Panc1 (cell line): ENCODE results near the gene MPV17. TPM values are rescaled to one million over a fixed set of nuclear protein-coding genes. Genes with fewer than 3 reads are reported as not detected.

Source experiments
- ATAC-seq: fragments of 200-7000 bp; cut with Tn5 transposase; 2 replicates; pipeline ENCODE4 v1.9.1; 2020; ENCODE audit warnings: mild to moderate bottlenecking, moderate library complexity
- BruUV-seq: library from RNA; stranded (reverse); fragments of 400-500 nt; replicated peaks from 2 replicates; lab custom pipeline; 2021; lab: Mats Ljungman, UMichigan
- CTCF ChIA-PET: fragments of 300-600 bp; sonication (Branson Sonifier 250); formaldehyde crosslinking; loops from one replicate; lab custom pipeline; 2022; ENCODE audit warnings: antibody characterized with exemption; lab: Charles Lee
- POLR2A ChIA-PET: fragments of 300-600 bp; sonication (Branson Sonifier 250); formaldehyde crosslinking; loops from one replicate; lab custom pipeline; 2022; ENCODE audit warnings: antibody characterized with exemption; lab: Charles Lee
- DNase-seq: peaks from one replicate; pipeline ENCODE4 v3.0.0-alpha.2; 2010; ENCODE audit warnings: low read depth, low spot score
- H3K27ac ChIP-seq: 2 replicates; pipeline ENCODE4 v1.5.1; 2011; ENCODE audit warnings: mild to moderate bottlenecking, low read length, inconsistent platforms
- H3K27me3 ChIP-seq: fragments of 200-500 bp; sonication (Bioruptor generic); 2 replicates; pipeline ENCODE4 v1.6.0; 2014; ENCODE audit warnings: low read length, inconsistent platforms; ENCODE audit not compliant: control insufficient read depth, insufficient read depth
- H3K36me3 ChIP-seq: fragments of 200-500 bp; sonication (Bioruptor generic); 2 replicates; pipeline ENCODE4 v1.5.1; 2014; ENCODE audit warnings: inconsistent platforms, mild to moderate bottlenecking, low read length, moderate library complexity; ENCODE audit not compliant: control insufficient read depth, insufficient read depth
- H3K4me1 ChIP-seq: 2 replicates; pipeline ENCODE4 v1.5.1; 2011; ENCODE audit warnings: inconsistent platforms, mild to moderate bottlenecking, low read length, moderate library complexity; ENCODE audit not compliant: control insufficient read depth, insufficient read depth
- H3K4me3 ChIP-seq, 2 experiments: 2 replicates each; pipeline ENCODE4 v1.5.1; 2011 to 2012; ENCODE audit warnings: low read depth in 2 of 2, low read length in 2 of 2, mild to moderate bottlenecking in 2 of 2, inconsistent platforms in 1 of 2, moderate library complexity in 1 of 2
- H3K9me3 ChIP-seq: fragments of 200-500 bp; sonication (Bioruptor generic); 2 replicates; pipeline ENCODE4 v1.5.1; 2014; ENCODE audit warnings: low read depth, mild to moderate bottlenecking, inconsistent platforms, low read length, moderate library complexity; ENCODE audit not compliant: control insufficient read depth, insufficient read depth
- CTCF ChIP-seq: fragments of 450-650 bp; IDR thresholded peaks from 2 replicates; pipeline ENCODE4 v1.5.1; 2017; ENCODE audit warnings: mild to moderate bottlenecking
- POLR2AphosphoS5 ChIP-seq: IDR thresholded peaks from 2 replicates; pipeline ENCODE4 v1.6.1; 2012; ENCODE audit warnings: mild to moderate bottlenecking, low read depth, low read length, moderate library complexity
- REST ChIP-seq, 2 experiments: IDR thresholded peaks; 2 replicates each; pipeline ENCODE4 v1.6.1; 2011 to 2012; ENCODE audit warnings: low read depth in 2 of 2, control low read depth in 1 of 2, low read length in 1 of 2, mild to moderate bottlenecking in 1 of 2, moderate library complexity in 1 of 2; ENCODE audit not compliant: insufficient read depth in 1 of 2
- SIN3A ChIP-seq: IDR thresholded peaks from 2 replicates; pipeline ENCODE4 v1.6.1; 2012; ENCODE audit warnings: low read depth, mild to moderate bottlenecking, low read length, moderate library complexity, borderline replicate concordance; ENCODE audit not compliant: insufficient read depth
- TCF7L2 ChIP-seq: IDR thresholded peaks from 2 replicates; pipeline ENCODE4 v1.6.1; 2011; ENCODE audit warnings: mild to moderate bottlenecking, low read depth, low read length, inconsistent platforms
- in situ Hi-C: cut with HindIII; loops from 2 replicates; pipeline ENCODE4 v1.10.0; 2016; ENCODE audit warnings: low sequenced_read_pairs, low pct_unique_long_range_greater_than_20kb
- intact Hi-C: fragments of 100-400 bp; cut with micrococcal nuclease; formaldehyde crosslinking; loops from one replicate; pipeline ENCODE4 v1.10.0; 2022; ENCODE audit not compliant: unreplicated experiment
- total RNA-seq: library from RNA; stranded (reverse); gene quantifications from one replicate; pipeline ENCODE4 v1.2.1, GENCODE V29; 2021; ENCODE audit not compliant: unreplicated experiment

MPV17 gene
- total RNA-seq, 1 experiment from 2014 or later, result 89.5 TPM

- ChIA-PET CTCF (no interaction called here), POLR2A (no interaction called here)
- Histone ChIP-seq H3K36me3 (no peaks in the 10 kb centered on the region), H3K27me3 (no peaks in the 10 kb centered on the region), H3K27ac (no peak overlapping the region), H3K4me1 (peaks cover 6% of the 10 kb centered on the region), H3K9me3 (no peaks in the 10 kb centered on the region), H3K4me3 (no peak overlapping the region)
- no peak for DNase-seq
- in situ Hi-C loops (no loop called here), intact Hi-C loops (no loop called here)
- ATAC-seq, result no peak
- no peak for TF ChIP-seq CTCF
- TF ChIP-seq TCF7L2, result no peak
- no peak for TF ChIP-seq POLR2AphosphoS5
- no peak for TF ChIP-seq SIN3A
- no peak for TF ChIP-seq REST (IDR thresholded peaks at IDR 0.05; ENCODE audit: insufficient read depth in 1 of 2, low read depth in 2 of 2, low read length in 1 of 2)
- no TSS peak for BruUV-seq
Measured at GRCh38 chr2:27290549-27290948, 32.3 kb downstream of the MPV17 start.

- in situ Hi-C loops, result no loop called here
- no peak overlapping the region for H3K27ac ChIP-seq
- ChIA-PET POLR2A (no interaction called here), CTCF (no interaction called here)
- no peak for ATAC-seq
- no peak overlapping the region for H3K4me3 ChIP-seq
- no TSS peak for BruUV-seq
- intact Hi-C loops, result no loop called here
- no peaks in the 10 kb centered on the region for H3K27me3 ChIP-seq
- H3K9me3 ChIP-seq, result no peaks in the 10 kb centered on the region
- TF ChIP-seq TCF7L2, result no peak
- no peak for TF ChIP-seq POLR2AphosphoS5
- no peak for TF ChIP-seq CTCF
- TF ChIP-seq SIN3A, result no peak
- no peak for TF ChIP-seq REST (IDR thresholded peaks at IDR 0.05; ENCODE audit: insufficient read depth in 1 of 2, low read depth in 2 of 2, low read length in 1 of 2)
- no peak for DNase-seq
- no peaks in the 10 kb centered on the region for H3K36me3 ChIP-seq
- peaks cover 5% of the 10 kb centered on the region for H3K4me1 ChIP-seq
Measured at GRCh38 chr2:27288610-27289009, 34.3 kb downstream of the MPV17 start.
